ENCODE measurements around the gene RAD51C.

DNA sequence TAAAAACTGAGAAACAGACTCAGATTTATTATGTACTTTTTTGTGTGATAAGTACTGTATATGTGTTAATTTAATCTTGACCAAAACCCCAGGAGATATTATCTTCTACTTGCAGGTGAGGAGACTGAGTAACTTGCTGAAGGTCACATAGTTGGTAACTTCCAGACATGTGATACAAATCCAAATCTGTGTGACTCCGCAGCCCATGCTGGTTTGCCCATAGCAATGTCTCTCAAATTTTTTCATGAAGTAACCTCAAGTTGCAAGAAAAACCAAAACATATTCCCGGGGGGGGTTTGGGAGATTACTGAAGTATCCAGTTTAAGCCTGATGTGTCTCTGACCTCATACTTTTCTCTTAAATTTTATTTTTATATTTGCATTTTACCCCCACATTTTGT lies 3.9 kb upstream of the RAD51C start:
- no peak for TF ChIP-seq POLR2AphosphoS5 (IDR thresholded peaks at IDR 0.05; ENCODE audit: low read depth, low read length)
- TF ChIP-seq POLR2A (IDR thresholded peaks at IDR 0.05; ENCODE audit: low read depth, low read length), result no peak
- TF ChIP-seq TAF1 (IDR thresholded peaks at IDR 0.05; ENCODE audit: low read depth, low read length), result no peak
- TF ChIP-seq PAX5 (IDR thresholded peaks at IDR 0.05; ENCODE audit: insufficient read depth, low read length, severe bottlenecking), result no peak
- TF ChIP-seq POU2F2 (IDR thresholded peaks at IDR 0.05; ENCODE audit: low read depth, low read length), result no peak
